GM19035 (cell line): ENCODE data around the gene ESD.
"Not testable (repeated sequence)": the region's sequence is repeated elsewhere in the genome, so short reads cannot be mapped to it uniquely, and the experiment has no call there.

ENCODE experiments used
- ATAC-seq: cut with Tn5 transposase; IDR thresholded peaks from one replicate; pipeline ENCODE4 v1.9.1; 2021; ENCODE audit not compliant: unreplicated experiment

Gene ESD

DNA sequence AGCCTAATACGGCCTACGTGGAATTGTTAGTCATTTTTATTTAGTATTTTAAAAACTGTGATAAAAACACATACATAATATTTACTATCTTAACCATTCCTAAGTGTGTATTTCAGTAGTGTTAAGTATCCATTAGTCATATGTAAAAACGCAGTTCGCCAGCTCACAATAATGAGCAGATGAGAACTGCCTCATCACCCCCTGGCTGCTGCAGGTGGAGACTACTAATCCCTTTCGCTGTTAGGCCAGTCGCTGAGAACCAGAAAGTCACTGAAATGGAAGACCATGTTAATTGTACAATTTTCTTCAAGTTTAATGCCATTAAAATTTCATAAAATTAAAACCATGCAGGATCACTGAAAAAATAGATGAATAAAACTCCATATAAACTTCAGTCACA, 1.6 kb downstream of the ESD start:
- no peak for ATAC-seq

DNA sequence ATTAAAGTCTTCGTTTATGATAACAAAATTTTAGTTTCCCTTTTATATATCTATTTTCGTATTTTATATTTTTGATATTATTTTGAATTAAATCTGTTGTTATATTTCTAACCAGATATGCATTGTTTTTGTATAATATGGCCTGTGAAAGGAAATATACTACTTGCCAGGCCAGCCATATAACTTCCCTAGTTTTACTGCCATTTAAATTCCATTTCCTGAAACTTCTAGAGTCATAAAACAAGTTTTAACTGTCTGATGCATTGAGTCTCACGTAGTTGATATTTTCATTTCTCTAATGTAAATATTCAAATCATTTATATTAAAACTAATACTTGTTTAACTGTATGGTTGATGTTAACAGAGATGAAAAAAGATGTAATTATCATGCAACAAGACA, 13.5 kb downstream of the ESD start:
- no peak for ATAC-seq

DNA sequence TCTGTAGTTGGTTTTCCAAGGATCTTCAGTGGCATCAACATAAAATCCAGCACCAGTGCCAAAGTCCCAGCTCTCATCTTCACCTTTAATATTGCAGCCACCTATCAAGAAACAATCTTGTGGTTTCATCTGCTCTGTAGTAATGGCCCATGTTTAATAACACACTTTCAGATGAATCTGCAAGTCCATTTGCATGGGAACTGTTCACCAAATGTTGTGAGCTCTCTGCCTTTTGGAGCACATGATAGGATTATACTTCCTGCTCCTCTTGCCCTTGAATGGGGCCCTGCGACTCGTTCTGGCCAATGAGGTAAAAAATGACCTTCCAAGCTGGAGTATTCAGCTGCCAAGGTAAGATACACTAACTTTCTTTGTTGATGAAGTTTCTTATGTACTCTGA, 14.3 kb downstream of the ESD start:
- ATAC-seq: no peak

DNA sequence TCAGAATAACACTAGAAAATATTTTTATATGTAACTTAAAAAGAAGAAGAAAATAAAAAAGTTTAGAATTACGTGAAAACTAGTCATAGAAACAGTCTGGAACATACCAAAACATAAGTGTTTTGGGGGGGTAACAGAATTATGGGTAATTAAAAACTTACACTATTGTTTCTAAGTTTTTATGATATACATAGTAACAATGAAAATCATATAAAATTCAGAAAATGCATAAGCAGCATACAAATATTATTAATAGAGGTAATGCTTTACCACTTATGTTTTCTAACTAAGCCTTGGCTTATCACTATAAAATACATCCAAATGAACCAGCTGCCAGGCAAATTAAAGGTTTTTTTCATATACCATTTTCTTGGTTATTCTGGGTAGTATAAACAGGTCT, 14.9 kb downstream of the ESD start:
- ATAC-seq: no peak

DNA sequence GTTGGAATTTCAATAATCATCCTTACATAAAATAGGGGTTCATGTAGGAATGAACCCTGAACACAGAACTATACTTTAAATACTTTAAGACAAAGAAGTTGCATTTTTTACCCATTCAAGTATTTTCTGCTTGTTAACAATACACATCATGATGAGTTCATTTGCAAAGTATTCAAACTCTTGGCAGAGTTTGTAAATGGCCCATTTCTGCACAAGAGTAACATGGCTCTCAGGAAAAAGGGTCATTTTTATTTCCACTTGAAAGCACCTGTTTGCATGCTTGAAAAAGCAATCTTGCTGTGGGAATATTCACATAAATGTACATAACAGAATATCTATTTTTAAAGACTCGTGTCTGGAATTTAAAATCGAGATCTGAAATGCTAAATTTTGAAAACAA, 18.1 kb downstream of the ESD start:
- ATAC-seq: no peak

DNA sequence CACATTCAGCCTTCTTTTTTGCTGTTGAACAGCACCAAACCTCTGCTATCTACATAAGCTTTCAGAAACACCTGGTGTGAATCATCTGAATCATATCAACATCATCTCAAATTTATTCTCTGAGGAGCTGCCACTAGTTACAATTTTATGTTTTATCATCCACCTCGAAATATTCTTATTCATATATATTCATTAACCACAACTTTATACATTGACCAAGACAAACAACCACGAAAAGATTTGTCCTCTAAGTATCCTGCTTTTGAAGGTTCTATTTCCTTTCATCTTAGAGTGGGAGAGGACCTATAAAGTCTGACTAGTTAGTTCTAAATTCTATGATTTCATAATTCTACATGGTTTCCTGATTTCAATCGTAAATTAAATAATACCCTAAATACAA, 18.9 kb downstream of the ESD start:
- ATAC-seq: no peak

DNA sequence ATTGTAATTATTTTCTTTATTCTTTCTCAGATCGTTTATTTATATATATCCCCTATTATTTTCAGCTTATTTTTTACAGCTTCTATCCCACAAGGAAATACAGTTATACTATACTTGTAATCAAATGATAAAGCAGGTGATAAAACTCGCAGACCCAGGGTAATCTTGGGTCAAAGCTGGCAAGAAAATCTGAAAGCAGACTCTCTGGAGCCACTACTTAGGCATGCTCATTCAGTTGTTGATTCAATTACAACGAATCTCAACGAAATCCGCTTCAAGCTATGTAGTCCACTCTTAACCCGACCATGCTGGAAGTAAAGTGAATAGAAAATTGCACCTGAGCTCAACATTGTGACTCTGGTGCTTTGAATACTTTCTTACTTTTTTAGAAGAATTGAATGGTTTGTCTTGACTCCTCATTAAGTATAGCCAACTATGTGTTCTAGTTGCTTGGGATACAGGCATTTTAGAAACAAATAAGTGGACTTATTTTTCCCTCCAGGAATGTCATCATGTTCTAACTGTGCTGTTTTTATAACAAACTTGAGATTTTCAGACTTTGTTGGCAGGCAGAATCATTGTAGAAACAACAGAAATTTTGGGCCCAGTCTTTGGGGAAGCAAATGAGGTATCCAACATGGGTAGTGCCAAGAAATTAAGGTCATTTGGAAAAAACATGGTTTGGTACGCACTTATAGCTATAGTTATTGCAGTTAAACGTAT, 21.4 kb downstream of the ESD start:
- no peak for ATAC-seq

DNA sequence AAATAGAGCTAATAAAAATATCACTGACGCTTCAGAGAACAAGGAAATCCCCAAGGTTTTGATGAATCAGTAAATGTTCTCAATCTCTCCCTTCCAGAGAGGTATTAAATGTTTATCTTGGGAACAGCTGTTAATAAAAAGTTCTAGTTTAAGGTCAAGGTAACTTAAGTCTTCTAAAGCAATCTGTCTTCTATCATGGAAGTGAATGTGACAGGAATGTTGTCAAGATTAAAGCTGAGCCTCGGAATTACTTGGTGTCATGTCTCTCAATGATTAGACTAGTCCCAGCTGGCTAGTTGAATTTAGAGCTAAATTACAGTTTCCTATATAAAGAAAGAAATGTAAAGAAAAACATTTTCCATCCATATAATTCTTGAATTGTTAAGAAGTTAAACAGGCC, 23.4 kb downstream of the ESD start:
- no peak for ATAC-seq

DNA sequence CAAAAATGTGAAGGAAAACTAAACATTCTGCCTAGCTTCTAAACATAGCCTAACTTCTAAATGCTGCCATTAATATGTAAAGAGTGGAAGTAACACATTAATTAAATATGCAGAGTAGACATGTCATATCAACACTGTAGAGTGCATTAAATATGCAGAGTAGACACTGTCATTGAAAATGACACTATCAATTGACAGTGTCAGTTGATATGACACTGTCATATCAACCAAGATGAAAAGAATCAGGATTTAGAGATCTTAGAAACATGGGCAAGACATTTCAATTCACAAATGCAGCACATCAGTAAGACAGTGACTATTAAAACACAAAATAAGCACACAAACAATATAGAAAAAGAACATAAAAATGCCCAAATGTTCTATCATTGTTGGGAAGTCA, 25.3 kb downstream of the ESD start:
- ATAC-seq: no peak

DNA sequence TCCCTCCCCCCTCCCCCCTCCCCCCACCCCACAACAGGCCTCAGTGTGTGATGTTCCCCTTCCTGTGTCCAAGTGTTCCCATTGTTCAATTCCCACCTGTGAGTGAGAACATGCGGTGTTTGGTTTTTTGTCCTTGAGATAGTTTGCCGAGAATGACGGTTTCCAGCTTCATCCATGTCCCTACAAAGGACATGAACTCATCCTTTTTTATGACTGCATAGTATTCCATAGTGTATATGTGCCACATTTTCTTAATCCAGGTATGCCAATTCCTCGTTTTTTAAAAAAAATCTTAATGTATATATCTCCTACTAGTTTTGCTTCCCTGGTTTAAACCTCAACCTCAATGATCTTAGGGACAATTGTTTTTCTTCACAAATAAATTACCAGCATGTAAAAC, 27.0 kb downstream of the ESD start:
- not testable (repeated sequence) for ATAC-seq

DNA sequence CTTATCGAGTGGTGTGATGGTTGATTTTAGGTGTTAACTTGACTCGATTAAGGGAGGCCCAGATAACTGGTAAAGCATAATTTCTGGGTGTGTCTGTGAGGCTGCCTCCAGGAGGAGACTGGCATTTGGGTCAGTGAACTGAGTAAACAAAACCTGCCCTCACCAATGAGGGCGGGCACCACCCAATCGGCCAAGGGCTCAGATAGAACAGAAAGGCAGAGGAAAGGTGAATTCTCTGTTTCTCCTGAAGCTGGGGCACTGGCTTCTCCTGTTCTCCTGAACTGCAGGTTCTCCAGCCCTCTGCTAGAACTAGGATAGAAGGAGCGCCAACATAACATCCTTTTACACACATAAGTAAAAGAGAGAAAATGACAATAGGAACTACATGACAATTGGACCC, 35.1 kb downstream of the ESD start:
- ATAC-seq: no peak

DNA sequence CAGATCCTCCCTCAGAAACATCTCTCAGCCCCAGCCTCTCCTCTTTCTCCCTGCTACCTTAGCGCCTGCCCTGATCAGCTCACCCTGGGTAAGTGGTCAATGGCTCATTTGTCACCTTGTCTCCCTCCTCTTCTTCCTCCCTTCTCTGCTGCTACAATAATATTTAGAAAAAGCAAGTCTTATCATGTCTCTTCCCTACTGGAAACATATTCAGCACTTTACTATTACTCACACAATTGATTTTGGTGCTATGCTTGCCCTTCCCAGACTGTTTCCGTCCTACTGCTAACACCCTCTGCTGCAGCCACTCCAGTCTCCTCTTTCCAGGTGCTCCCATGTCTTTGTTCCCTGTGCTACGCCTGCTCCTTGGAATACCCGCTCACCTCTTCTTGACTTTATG, 35.8 kb downstream of the ESD start:
- no peak for ATAC-seq

DNA sequence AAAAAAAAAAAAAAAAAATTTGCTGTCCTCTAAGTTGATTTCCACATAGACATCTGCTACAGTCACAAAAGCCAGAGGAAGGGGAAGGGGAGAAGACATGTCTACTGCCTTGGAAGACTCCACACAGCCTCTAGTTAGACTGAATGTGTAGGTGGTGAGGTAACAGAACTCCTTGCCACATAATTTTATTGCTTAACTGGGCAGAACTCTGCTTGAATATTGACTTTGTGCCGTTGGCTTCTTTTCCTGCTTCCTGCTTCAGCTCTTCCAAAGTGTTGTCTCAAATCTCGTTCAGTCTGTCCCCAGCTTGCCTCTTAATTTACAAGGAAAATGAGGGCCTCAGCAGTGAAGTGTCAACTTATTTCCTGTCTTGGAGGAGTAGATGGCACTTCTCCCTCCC, 37.1 kb downstream of the ESD start:
- no peak for ATAC-seq

DNA sequence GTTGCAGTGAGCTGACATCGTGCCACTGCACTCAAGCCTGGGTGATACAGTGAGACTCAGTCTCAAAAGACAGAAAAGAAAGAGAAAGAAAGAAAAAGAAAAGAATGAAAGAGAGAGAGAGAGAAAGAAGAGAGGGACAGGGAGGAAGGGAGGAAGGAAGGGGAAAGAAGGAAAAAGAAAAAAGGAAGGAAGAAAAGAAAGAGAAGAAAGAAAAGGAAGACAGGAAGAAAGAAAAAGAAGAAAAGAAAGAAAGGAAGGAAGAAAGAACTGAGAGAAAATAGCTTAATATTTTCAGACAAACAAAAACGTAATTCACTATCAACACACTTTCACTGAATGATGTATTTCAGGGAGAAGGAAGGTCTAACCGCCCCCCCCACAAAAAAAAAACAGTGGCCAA, 39.3 kb downstream of the ESD start:
- no peak for ATAC-seq

DNA sequence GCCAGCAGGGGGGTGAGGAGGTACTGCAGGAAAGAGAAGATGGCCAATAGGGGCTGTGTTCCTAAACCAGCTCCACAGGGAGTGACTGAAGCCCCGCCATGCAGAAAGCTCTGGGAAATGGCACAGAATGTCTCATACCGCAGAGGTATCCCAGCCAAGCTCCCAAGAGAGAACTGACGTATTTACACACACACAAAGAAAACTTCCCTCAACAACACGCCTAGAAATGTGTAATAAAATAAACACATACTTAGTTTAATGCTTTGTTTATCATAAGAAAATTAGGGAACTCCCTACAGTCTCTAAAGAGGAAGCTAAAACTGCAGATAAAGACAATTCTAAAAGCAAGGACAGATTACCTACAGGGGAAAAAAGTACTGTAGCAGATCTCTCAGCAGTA, 40.0 kb downstream of the ESD start:
- ATAC-seq: no peak

DNA sequence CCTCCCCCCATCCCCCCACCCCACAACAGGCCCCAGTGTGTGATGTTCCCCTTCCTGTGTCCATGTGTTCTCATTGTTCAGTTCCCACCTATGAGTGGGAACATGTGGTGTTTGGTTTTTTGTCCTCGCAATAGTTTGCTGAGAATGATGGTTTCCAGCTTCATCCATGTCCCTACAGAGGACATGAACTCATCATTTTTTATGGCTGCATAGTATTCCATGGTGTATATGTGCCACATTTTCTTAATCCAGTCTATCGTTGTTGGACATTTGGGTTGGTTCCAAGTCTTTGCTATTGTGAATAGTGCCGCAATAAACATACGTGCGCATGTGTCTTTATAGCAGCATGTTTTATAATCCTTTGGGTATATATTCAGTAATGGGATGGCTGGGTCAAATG, 41.5 kb downstream of the ESD start:
- not testable (repeated sequence) for ATAC-seq

DNA sequence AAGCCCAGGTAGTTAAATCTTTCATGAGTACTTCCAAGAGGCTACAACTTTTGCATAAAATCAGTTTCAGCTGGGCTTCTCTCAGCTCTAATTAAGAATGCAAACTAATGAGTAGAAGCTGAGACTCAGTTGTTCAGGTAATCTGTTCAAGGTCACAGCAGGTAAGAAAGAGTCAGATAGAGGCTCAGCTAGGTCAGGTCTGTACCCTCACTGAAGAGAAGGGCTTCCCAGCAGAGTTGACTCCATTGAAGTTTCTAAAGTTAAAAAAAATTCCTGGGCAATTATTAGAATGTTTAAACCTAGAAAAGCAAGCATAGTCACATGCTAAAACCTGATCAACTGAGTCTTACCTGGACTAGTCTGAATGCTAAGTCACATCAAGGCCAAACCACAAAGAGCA, 42.1 kb downstream of the ESD start:
- no peak for ATAC-seq

DNA sequence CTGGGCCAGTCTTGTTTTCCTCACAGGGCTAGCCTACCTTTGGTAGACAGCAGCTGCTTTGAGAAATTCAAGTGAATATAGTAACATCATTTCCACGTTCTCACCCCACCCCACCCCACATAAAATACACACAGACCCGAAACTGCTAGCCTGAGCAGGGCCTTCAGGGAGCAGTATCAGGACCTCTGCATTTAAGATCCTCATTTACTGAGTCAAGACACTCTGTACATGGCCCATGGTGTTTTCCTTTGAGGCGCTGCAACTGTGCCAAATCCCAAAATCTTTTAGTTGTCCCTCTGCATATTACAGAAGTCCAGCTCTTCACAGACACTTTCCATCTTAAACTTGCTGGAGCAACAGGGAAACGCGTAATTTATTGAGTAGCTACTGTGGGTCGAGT, 43.0 kb downstream of the ESD start:
- no peak for ATAC-seq

DNA sequence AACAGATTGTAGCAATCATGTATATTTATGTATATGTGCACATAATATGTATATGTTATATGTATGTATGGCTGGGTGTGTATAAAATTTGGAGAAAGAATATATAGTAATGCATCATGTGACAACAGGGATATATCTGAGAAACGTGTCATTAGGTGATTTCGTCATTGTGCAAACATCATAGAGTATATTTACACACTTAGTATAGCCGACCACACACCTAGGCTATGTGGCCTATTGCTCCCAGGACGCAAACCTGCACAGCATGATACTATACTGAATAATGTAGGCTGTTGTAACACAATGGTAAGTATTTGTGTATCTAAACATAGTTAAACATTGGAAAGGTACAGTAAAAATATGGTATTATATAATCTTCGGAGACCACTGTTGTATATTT, 43.8 kb downstream of the ESD start:
- ATAC-seq: no peak

DNA sequence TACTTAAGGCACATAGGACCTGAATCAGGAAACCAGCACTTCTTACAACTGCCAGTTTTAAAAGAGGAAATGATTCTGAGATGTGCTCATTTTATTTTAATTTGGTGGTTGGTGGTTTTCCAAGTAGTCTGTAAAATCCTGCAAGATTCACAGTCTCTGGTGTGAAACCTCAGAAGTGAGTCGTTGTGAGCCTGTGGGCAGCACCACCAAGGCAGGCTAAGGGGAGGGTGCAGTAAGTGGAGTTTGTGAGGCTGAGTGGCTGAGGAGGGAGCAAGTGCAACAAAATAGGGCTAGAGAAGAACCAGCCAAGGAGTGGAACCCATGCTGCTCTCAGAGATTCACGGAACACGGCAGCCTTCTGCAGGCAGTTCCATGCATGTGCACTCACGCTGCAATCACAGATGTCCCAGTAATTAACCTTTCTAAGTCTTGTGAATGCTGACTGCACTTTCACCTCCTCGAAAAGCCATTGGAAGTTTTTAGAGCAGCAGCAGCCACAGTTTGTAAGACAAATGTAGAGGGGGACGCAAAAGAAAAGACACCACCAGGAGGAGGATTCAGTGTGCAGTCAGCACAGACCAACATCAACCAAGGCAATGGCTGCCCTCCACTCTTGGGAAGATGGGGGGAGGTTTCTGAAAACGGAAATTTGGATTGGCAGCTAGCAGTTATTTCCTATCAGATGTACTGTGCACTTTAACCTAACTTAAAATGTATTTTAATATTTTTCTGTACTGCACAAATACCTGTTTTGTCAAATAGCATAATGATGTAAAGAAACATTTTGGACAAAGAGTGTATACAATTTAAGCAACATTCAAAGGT, 44.9 kb downstream of the ESD start:
- peak; percentile 84 for ATAC-seq

DNA sequence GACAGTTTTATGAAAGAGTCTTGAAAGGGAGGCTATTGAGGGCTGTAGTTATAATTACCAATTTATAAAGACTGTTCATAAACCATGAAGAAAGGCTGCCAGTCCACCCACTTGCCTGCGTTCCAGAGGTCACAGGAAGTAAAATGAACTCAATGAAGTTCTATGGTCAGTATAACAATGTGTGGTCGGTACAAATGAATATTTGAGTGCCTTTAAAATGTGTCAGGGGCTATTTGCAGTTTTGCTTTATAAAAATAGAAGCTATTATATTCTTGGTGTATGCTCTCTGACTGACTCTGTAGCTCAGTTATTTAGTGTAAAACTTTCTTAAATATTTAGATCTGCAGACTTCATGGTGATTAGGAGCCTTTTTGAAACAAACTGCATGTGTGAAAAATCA, 47.0 kb downstream of the ESD start:
- no peak for ATAC-seq

DNA sequence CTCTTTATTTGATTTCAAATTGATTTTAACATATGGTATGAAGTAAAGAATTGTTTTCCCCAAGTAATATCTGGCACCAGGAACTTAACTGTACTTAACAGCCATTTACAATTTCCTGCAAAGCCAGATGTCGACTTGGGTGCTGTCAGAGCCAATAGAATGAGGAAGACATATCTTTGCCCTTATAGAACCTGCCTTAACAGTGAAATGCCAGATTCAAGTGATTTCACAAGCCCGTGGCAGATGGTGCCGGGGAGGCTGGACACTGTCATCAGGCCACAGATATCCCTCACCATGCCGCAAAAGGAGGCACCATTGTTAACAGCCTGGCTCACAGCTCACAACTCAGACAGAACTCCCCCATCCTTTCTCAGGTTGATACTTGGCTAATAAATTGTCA, 48.7 kb downstream of the ESD start:
- ATAC-seq: no peak
